ENCODE results near the gene CREB5. TPM values are rescaled to one million over a fixed set of nuclear protein-coding genes. Genes with fewer than 3 reads are reported as not detected.

CREB5 gene
- total RNA-seq, 1 experiment from 2014 or later = 5.2 TPM

DNA sequence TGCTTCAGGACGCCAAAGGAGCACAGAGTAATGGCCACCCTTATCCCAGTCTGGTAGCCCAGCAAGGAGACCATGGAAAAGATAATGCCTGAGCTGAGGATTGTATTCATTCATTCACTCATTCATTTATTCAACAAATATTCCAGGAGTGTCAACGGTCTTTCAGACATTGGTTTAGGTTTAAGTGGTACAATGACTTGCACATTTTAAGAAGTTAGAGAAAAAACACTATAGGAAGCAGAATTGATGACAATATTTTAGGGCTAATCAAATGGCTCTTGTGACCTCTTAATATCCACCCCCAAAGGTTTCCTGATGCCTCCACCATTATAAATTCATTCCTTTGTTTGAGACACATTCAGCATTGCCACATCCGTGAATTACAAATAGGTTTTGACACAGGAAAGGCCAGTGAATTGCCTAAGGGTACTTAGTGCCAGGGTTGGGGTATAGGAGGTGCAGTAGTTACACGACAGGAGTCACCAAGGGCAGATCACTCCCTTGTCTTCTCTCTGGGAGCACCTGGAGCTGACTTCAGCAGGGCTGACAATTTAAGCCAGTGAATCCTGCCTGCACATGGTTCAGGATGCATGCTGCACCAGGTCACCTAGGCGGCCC lies 269.5 kb downstream of the CREB5 start:
- H3K9ac ChIP-seq (ENCODE audit: low read length) = no peak overlapping the region
- no peak overlapping the region for H3K4me2 ChIP-seq (ENCODE audit: low read length)
- no peak overlapping the region for H3K27ac ChIP-seq (ENCODE audit: low read length)
- no peaks in the 10 kb centered on the region for H4K20me1 ChIP-seq (ENCODE audit: low read length)
- no peaks in the 10 kb centered on the region for H3K9me2 ChIP-seq (replicated peaks; ENCODE audit: low read length)
- peaks cover 9% of the 10 kb centered on the region for H3K4me1 ChIP-seq (ENCODE audit: insufficient read depth, low read length)
- no peaks in the 10 kb centered on the region for H3K27me3 ChIP-seq (ENCODE audit: low read length)
- no TSS peak for BruUV-seq (replicated peaks)
- H3K36me3 ChIP-seq (ENCODE audit: low read depth, low read length) = no peaks in the 10 kb centered on the region
- H3K4me3 ChIP-seq (ENCODE audit: low read length) = no peak overlapping the region
- intact Hi-C loops (cut with micrococcal nuclease) = no loop called here
- H2AFZ ChIP-seq (ENCODE audit: low read length) = no peak overlapping the region
- TF ChIP-seq EZH2phosphoT487 (IDR thresholded peaks at IDR 0.05; ENCODE audit: borderline replicate concordance, low read length) = no peak
- TF ChIP-seq, protein P1, sequence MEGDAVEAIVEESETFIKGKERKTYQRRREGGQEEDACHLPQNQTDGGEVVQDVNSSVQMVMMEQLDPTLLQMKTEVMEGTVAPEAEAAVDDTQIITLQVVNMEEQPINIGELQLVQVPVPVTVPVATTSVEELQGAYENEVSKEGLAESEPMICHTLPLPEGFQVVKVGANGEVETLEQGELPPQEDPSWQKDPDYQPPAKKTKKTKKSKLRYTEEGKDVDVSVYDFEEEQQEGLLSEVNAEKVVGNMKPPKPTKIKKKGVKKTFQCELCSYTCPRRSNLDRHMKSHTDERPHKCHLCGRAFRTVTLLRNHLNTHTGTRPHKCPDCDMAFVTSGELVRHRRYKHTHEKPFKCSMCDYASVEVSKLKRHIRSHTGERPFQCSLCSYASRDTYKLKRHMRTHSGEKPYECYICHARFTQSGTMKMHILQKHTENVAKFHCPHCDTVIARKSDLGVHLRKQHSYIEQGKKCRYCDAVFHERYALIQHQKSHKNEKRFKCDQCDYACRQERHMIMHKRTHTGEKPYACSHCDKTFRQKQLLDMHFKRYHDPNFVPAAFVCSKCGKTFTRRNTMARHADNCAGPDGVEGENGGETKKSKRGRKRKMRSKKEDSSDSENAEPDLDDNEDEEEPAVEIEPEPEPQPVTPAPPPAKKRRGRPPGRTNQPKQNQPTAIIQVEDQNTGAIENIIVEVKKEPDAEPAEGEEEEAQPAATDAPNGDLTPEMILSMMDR (conservative IDR thresholded peaks at IDR 0.05; ENCODE audit: low read depth, low read length) = no peak
- TF ChIP-seq EZH2 (IDR thresholded peaks at IDR 0.05; ENCODE audit: low read length, unreplicated experiment) = no peak
- no peak for DNase-seq
- no peak for ATAC-seq
- CTCF ChIA-PET = interaction anchor here (0.6 kb wide), 1 partner anchor 243 kb away, joined by 8 read pairs; no protein-coding TSS in a partner anchor
- POLR2A ChIA-PET (ENCODE audit: unreplicated experiment) = no interaction called here
- H3K9me3 ChIP-seq (ENCODE audit: low read length) = no peaks in the 10 kb centered on the region
- peaks cover under 1% of the 10 kb centered on the region; the same call in 1 of the 2 replicates for H3K79me2 ChIP-seq (ENCODE audit: low read length)
- H3F3A ChIP-seq (ENCODE audit: low read length, unreplicated experiment) = peaks cover 5% of the 10 kb centered on the region

DNA sequence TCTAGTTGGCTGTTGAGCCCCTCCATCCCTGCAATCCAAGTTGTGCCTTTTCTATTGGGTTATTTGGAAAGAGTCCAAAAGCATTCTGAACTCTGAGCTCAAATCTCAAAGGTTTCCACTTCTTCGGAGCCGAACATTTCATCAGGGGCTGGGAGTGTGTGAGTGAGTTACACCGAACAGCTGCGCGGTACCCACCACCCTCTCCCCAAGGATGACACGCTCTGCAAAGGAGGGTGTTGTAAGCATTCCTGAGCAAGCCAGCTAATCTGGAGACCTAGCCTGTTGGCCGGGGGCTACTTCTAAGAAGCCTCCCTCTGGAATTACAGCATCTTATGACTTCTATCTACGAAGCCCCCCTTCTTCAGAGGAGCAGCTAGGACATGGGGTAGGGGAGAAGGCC lies 270.5 kb downstream of the CREB5 start:
- intact Hi-C loops (cut with micrococcal nuclease) = no loop called here
- DNase-seq = no peak

DNA sequence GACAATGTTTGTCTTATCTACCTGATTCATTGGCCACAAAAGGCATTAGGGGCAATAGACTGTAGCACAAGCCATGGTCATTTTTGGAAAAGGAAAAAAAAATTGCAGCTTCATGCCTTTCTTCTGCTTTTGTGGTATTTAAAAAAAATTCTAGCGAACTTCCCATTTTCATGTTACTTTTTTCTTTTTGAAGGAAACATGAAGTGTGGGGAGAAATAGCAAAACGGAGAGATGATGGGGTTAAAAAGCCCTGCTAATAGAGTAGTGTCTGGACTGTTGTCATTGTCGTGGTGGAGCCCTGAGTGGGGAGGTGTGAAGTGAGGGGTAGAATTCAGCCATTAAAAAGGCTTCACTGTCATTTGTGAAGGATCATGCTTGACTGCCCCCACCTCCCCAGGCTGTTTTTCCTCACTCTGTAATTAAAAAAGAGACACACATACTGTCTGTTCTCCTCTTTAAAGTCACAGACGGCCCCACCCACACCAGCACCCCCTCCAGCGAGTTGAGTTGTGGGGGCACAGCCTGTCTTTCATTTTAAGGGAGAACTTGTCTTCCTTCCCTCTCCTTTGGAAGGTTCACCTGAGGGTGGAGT lies 272.4 kb downstream of the CREB5 start:
- no peak overlapping the region for H3K4me3 ChIP-seq (ENCODE audit: low read length)
- POLR2A ChIA-PET (ENCODE audit: unreplicated experiment) = no interaction called here
- 0 out of 2 replicates have a peak overlapping the region, but pooled peaks have one; percentile 85 for H2AFZ ChIP-seq (ENCODE audit: low read length)
- H4K20me1 ChIP-seq (ENCODE audit: low read length) = no peaks in the 10 kb centered on the region
- no TSS peak for BruUV-seq (replicated peaks)
- peak overlapping the region; percentile 81; the same call in 1 of the 2 replicates for H3K9ac ChIP-seq (ENCODE audit: low read length)
- H3F3A ChIP-seq (ENCODE audit: low read length, unreplicated experiment) = peaks cover 5% of the 10 kb centered on the region
- peak overlapping the region; percentile 93; the same call in 1 of the 2 replicates for H3K4me2 ChIP-seq (ENCODE audit: low read length)
- H3K27ac ChIP-seq (ENCODE audit: low read length) = no peak overlapping the region; the same call in 1 of the 2 replicates
- H3K27me3 ChIP-seq (ENCODE audit: low read length) = no peaks in the 10 kb centered on the region
- no peaks in the 10 kb centered on the region for H3K9me3 ChIP-seq (ENCODE audit: low read length)
- H3K36me3 ChIP-seq (ENCODE audit: low read depth, low read length) = no peaks in the 10 kb centered on the region
- CTCF ChIA-PET = interaction anchor here (0.6 kb wide), 1 partner anchor 13 kb away, joined by 3 read pairs; no protein-coding TSS in a partner anchor
- DNase-seq (no peak), ATAC-seq (no peak)
- peaks cover 31% of the 10 kb centered on the region for H3K4me1 ChIP-seq (ENCODE audit: insufficient read depth, low read length)
- intact Hi-C loops (cut with micrococcal nuclease) = loop anchor here (5.0 kb wide), 4 partner anchors 57 to 168 kb away; no protein-coding TSS in a partner anchor
- H3K9me2 ChIP-seq (replicated peaks; ENCODE audit: low read length) = no peaks in the 10 kb centered on the region
- TF ChIP-seq EZH2 (IDR thresholded peaks at IDR 0.05; ENCODE audit: low read length, unreplicated experiment) (no peak), EZH2phosphoT487 (IDR thresholded peaks at IDR 0.05; ENCODE audit: borderline replicate concordance, low read length) (no peak)
- TF ChIP-seq, protein P1 (conservative IDR thresholded peaks at IDR 0.05; ENCODE audit: low read depth, low read length) = no peak
- H3K79me2 ChIP-seq (ENCODE audit: low read length) = peaks cover 13% of the 10 kb centered on the region

More for the DNA sequence above, 270.5 kb downstream of the CREB5 start:
- H3F3A ChIP-seq (ENCODE audit: low read length, unreplicated experiment) = peaks cover 5% of the 10 kb centered on the region
- H3K4me1 ChIP-seq (ENCODE audit: insufficient read depth, low read length) = peaks cover 19% of the 10 kb centered on the region
- no peaks in the 10 kb centered on the region for H4K20me1 ChIP-seq (ENCODE audit: low read length)
- H3K4me2 ChIP-seq (ENCODE audit: low read length) = no peak overlapping the region
- H3K27ac ChIP-seq (ENCODE audit: low read length) = no peak overlapping the region
- no peaks in the 10 kb centered on the region for H3K9me3 ChIP-seq (ENCODE audit: low read length)
- no peaks in the 10 kb centered on the region for H3K27me3 ChIP-seq (ENCODE audit: low read length)
- H3K79me2 ChIP-seq (ENCODE audit: low read length) = peaks cover 11% of the 10 kb centered on the region
- no TSS peak for BruUV-seq (replicated peaks)
- no peak for ATAC-seq
- POLR2A ChIA-PET (ENCODE audit: unreplicated experiment) = no interaction called here
- no peaks in the 10 kb centered on the region for H3K36me3 ChIP-seq (ENCODE audit: low read depth, low read length)
- CTCF ChIA-PET = no interaction called here
- no peak overlapping the region for H3K9ac ChIP-seq (ENCODE audit: low read length)
- H3K4me3 ChIP-seq (ENCODE audit: low read length) = no peak overlapping the region
- H2AFZ ChIP-seq (ENCODE audit: low read length) = no peak overlapping the region
- TF ChIP-seq EZH2 (IDR thresholded peaks at IDR 0.05; ENCODE audit: low read length, unreplicated experiment) = no peak
- no peaks in the 10 kb centered on the region for H3K9me2 ChIP-seq (replicated peaks; ENCODE audit: low read length)

Measured in PC-3 (cell line).